Keratinocyte (primary cell): ENCODE measurements around the gene EHMT1.

Source experiments
- CTCF ChIP-seq, 3 experiments: IDR thresholded peaks in 1 of 3; conservative IDR thresholded peaks in 1 of 3; optimal IDR thresholded peaks in 1 of 3; 2 replicates in 2 of 3; 3 replicates in 1 of 3; pipeline versions ENCODE3 to v1.5.1; 2011; ENCODE audit warnings: low read length in 3 of 3, mild to moderate bottlenecking in 3 of 3, moderate library complexity in 2 of 3, control low read depth in 1 of 3, inconsistent platforms in 1 of 3; ENCODE audit not compliant: insufficient read depth in 2 of 3; ENCODE audit errors: extremely low read depth in 1 of 3
- EZH2 ChIP-seq: IDR thresholded peaks from one replicate; pipeline ENCODE4 v1.6.1; 2012; ENCODE audit warnings: inconsistent platforms, mild to moderate bottlenecking, low read length, moderate library complexity

GRCh38 chr9:137876269-137876668 lies 257.5 kb downstream of the EHMT1 start:
- TF ChIP-seq CTCF (optimal IDR thresholded peaks at IDR 0.05 in 1 of 3, IDR thresholded peaks at IDR 0.05 in 1 of 3, conservative IDR thresholded peaks at IDR 0.05 in 1 of 3; ENCODE audit: extremely low read depth in 1 of 3, insufficient read depth in 2 of 3, low read length in 3 of 3), result no peak
- no peak for TF ChIP-seq EZH2
